NOMO-1 treated with DMSO at 0.1 percent for 48 hours (cell line): ENCODE data around the gene PKP2.

Experiments
- DNase-seq: peaks from one replicate; lab custom pipeline; 2025; ENCODE audit not compliant: unreplicated experiment; lab: John Stamatoyannopoulos, UW

Gene PKP2

GRCh38 chr12:32819424-32819823, 77.2 kb downstream of the PKP2 start:
- DNase-seq: no peak

- DNase-seq: no peak
These were observed 84.7 kb downstream of the PKP2 start for GRCh38 chr12:32811686-32812392.

GRCh38 chr12:32809846-32810245, 86.7 kb downstream of the PKP2 start:
- no peak for DNase-seq

- no peak for DNase-seq
These were observed 87.4 kb downstream of the PKP2 start for GRCh38 chr12:32809196-32809595.

GRCh38 chr12:32804301-32804700, 92.3 kb downstream of the PKP2 start:
- no peak for DNase-seq

- DNase-seq: no peak
These were observed 95.2 kb downstream of the PKP2 start for GRCh38 chr12:32801269-32801980.

GRCh38 chr12:32794281-32794680, 102.3 kb downstream of the PKP2 start:
- DNase-seq: no peak

GRCh38 chr12:32789916-32790315, 106.7 kb downstream of the PKP2 start:
- no peak for DNase-seq

GRCh38 chr12:32789446-32789845, 107.1 kb downstream of the PKP2 start:
- DNase-seq: no peak

GRCh38 chr12:32788405-32788804, 108.2 kb downstream of the PKP2 start:
- no peak for DNase-seq

GRCh38 chr12:32785557-32785956, 111.0 kb downstream of the PKP2 start:
- no peak for DNase-seq

GRCh38 chr12:32783029-32783428, 113.5 kb downstream of the PKP2 start:
- DNase-seq: no peak

- no peak for DNase-seq
These were observed 116.5 kb downstream of the PKP2 start for GRCh38 chr12:32780071-32780470.

GRCh38 chr12:32777691-32778175, 118.8 kb downstream of the PKP2 start:
- no peak for DNase-seq

GRCh38 chr12:32777159-32777558, 119.4 kb downstream of the PKP2 start:
- no peak for DNase-seq

GRCh38 chr12:32776258-32776657, 120.3 kb downstream of the PKP2 start:
- DNase-seq: no peak

GRCh38 chr12:32773691-32774090, 122.9 kb downstream of the PKP2 start:
- DNase-seq: no peak

GRCh38 chr12:32770141-32770540, 126.4 kb downstream of the PKP2 start:
- no peak for DNase-seq

GRCh38 chr12:32768518-32768917, 128.1 kb downstream of the PKP2 start:
- no peak for DNase-seq

GRCh38 chr12:32765906-32766305, 130.7 kb downstream of the PKP2 start:
- no peak for DNase-seq

- DNase-seq: peak; percentile 85
These were observed 134.9 kb downstream of the PKP2 start for GRCh38 chr12:32761716-32762115.

- DNase-seq: no peak
These were observed 139.4 kb downstream of the PKP2 start for GRCh38 chr12:32757157-32757556.
